MM.1S (cell line): ENCODE results near the gene ZNG1A.
A peak's percentile ranks its signal among the peaks of the same experiment; 100 is the strongest.
"Not testable (repeated sequence)": the region's sequence is repeated elsewhere in the genome, so short reads cannot be mapped to it uniquely, and the experiment has no call there.

Experiments used
- DNase-seq: peaks from one replicate; pipeline ENCODE4 v3.0.0-alpha.2; 2015
- H2AFZ ChIP-seq: fragments of 300-600 bp; sonication (generic); 2 replicates; pipeline ENCODE4 v1.6.0; 2016; ENCODE audit warnings: antibody characterized with exemption, low read length
- H3F3A ChIP-seq: fragments of 300-600 bp; sonication (generic); 2 replicates; pipeline ENCODE4 v1.6.1; 2016; ENCODE audit warnings: mild to moderate bottlenecking, antibody characterized with exemption, low read length, moderate library complexity, mixed read lengths; ENCODE audit not compliant: insufficient read depth
- H3K27ac ChIP-seq: fragments of 300-600 bp; sonication (generic); 2 replicates; pipeline ENCODE4 v1.5.1; 2016; ENCODE audit warnings: mild to moderate bottlenecking, low read length
- H3K27me3 ChIP-seq: fragments of 300-600 bp; sonication (generic); replicated peaks from 2 replicates; pipeline ENCODE4 v1.6.0; 2016; ENCODE audit warnings: low read length; ENCODE audit not compliant: insufficient read depth
- H3K36me3 ChIP-seq: fragments of 300-600 bp; sonication (generic); replicated peaks from 2 replicates; pipeline ENCODE4 v1.6.1; 2016; ENCODE audit warnings: mild to moderate bottlenecking, low read length, mixed read lengths; ENCODE audit not compliant: insufficient read depth
- H3K4me1 ChIP-seq: fragments of 300-600 bp; sonication (generic); 2 replicates; pipeline ENCODE4 v1.6.1; 2016; ENCODE audit warnings: low read length, mixed read lengths
- H3K4me2 ChIP-seq: fragments of 300-600 bp; sonication (generic); 2 replicates; pipeline ENCODE4 v1.6.0; 2016; ENCODE audit warnings: low read depth, low read length
- H3K4me3 ChIP-seq: fragments of 300-600 bp; sonication (generic); 2 replicates; pipeline ENCODE4 v1.5.1; 2016; ENCODE audit warnings: low read length, mixed read lengths
- H3K79me2 ChIP-seq: fragments of 300-600 bp; sonication (generic); 2 replicates; pipeline ENCODE4 v1.6.1; 2016; ENCODE audit warnings: mixed run types, low read length, mixed read lengths
- H3K9ac ChIP-seq: fragments of 300-600 bp; sonication (generic); 2 replicates; pipeline ENCODE4 v1.6.1; 2016; ENCODE audit warnings: low read length, mixed read lengths
- H3K9me2 ChIP-seq: fragments of 300-600 bp; sonication (generic); replicated peaks from 2 replicates; pipeline ENCODE4 v1.6.1; 2016; ENCODE audit warnings: mild to moderate bottlenecking, low read length, mixed read lengths; ENCODE audit not compliant: insufficient read depth
- H3K9me3 ChIP-seq: fragments of 300-600 bp; sonication (generic); replicated peaks from 2 replicates; pipeline ENCODE4 v1.6.1; 2016; ENCODE audit warnings: mild to moderate bottlenecking, low read length, mixed read lengths; ENCODE audit not compliant: insufficient read depth
- H4K20me1 ChIP-seq: fragments of 300-600 bp; sonication (generic); 2 replicates; pipeline ENCODE4 v1.6.1; 2016; ENCODE audit warnings: mild to moderate bottlenecking, low read length, moderate library complexity, mixed read lengths; ENCODE audit not compliant: insufficient read depth
- EZH2 ChIP-seq: fragments of 300-600 bp; sonication (generic); optimal IDR thresholded peaks from 2 replicates; pipeline ENCODE3; 2017; ENCODE audit warnings: low read depth, mild to moderate bottlenecking, antibody characterized with exemption, low read length, mixed read lengths
- EZH2phosphoT487 ChIP-seq: fragments of 300-600 bp; sonication (generic); IDR thresholded peaks from 2 replicates; pipeline ENCODE4 v1.6.1; 2018; ENCODE audit warnings: antibody characterized with exemption, low read length
- TF ChIP-seq, protein P1 (sequence below): fragments of 300-600 bp; sonication (generic); IDR thresholded peaks from 2 replicates; pipeline ENCODE4 v1.5.1; 2016; ENCODE audit warnings: antibody characterized with exemption, low read length, mixed read lengths

ZNG1A gene

DNA sequence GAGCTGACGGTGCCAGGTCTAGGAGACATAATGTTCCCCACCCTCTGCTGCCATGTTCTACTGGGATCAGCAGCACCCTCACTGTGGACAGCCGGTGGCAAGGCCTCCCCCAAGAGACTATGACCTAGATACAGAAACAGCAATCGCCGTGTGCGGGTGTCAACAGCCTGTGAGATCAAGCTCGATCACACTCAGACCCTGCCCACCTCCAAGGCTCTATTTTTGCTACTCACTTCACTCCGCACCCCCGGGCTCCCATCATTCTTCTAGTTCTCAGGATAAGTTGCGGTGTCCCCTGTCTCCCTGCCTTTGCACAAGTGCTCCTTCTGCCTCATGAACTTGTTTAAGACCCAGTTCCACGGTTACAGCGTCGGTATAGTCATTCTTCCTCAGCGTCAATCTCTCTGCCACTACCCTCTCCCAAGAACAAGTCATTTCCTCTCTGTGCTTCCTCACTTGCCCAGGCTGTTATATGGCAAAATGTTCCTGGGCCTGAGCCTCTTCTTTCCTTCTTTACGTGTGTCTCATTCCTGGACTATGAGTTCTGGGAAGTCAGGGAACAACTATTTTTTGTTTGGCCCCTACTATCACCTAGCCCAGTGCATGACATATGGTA is 30.4 kb upstream of the ZNG1A start:
- DNase-seq = no peak

DNA sequence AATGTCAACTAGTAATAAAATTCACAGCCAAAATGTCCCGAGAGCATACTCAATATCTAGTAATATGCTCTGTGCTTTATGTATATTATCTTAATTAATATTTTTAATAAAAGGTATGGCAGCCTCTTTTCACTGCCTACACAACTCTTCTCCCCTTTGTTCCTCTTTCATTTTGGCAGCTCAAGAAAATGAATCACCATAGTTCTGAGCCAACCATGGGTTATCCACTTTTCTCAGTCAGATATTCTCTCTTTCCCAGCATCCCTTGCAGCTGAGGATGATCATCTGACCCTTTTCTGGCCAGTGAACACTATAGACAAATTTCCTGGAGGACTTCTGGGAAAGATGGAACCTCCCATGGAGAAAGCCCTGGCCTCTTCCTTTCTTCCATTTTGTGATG is 27.6 kb upstream of the ZNG1A start:
- H3K4me3 ChIP-seq = no peak overlapping the region

More for the DNA sequence above, 30.4 kb upstream of the ZNG1A start:
- Histone ChIP-seq H3K9me3 (no peaks in the 10 kb centered on the region), H4K20me1 (no peaks in the 10 kb centered on the region), H3K36me3 (no peaks in the 10 kb centered on the region), H3K27ac (no peak overlapping the region), H3K4me2 (no peak overlapping the region), H3K4me1 (no peaks in the 10 kb centered on the region), H3K27me3 (peaks cover 7% of the 10 kb centered on the region; the same call in 1 of the 2 replicates), H3K9me2 (no peaks in the 10 kb centered on the region), H3F3A (no peaks in the 10 kb centered on the region), H3K79me2 (no peaks in the 10 kb centered on the region), H3K4me3 (no peak overlapping the region), H3K9ac (no peak overlapping the region), H2AFZ (no peak overlapping the region)
- no peak for TF ChIP-seq EZH2phosphoT487
- no peak for TF ChIP-seq EZH2
- TF ChIP-seq, protein P1, sequence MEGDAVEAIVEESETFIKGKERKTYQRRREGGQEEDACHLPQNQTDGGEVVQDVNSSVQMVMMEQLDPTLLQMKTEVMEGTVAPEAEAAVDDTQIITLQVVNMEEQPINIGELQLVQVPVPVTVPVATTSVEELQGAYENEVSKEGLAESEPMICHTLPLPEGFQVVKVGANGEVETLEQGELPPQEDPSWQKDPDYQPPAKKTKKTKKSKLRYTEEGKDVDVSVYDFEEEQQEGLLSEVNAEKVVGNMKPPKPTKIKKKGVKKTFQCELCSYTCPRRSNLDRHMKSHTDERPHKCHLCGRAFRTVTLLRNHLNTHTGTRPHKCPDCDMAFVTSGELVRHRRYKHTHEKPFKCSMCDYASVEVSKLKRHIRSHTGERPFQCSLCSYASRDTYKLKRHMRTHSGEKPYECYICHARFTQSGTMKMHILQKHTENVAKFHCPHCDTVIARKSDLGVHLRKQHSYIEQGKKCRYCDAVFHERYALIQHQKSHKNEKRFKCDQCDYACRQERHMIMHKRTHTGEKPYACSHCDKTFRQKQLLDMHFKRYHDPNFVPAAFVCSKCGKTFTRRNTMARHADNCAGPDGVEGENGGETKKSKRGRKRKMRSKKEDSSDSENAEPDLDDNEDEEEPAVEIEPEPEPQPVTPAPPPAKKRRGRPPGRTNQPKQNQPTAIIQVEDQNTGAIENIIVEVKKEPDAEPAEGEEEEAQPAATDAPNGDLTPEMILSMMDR = no peak

DNA sequence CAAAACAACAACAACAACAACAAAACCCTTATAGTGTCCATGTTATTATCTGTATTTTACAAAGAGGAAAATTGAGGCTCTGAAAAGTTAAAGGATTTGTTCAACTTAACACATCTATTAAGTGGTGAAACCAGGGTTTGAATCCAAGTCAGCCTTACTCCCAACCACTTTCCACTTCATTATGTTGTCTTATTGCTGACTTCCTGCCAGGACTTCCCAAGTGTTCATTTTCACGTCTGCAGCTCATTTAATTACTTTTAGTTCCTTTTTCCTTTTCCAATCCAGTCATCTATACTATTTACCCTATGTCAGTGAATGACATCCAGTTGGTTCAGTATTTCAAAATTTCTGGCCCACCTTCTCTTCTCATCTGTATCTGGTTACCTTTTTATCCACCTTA is 20.7 kb upstream of the ZNG1A start:
- H3K79me2 ChIP-seq, H2AFZ ChIP-seq, H3K4me2 ChIP-seq, H3K9me3 ChIP-seq, H3K4me1 ChIP-seq, H3K27me3 ChIP-seq, H3F3A ChIP-seq, H3K36me3 ChIP-seq, H3K9me2 ChIP-seq, H3K27ac ChIP-seq, H3K4me3 ChIP-seq, H3K9ac ChIP-seq, H4K20me1 ChIP-seq, DNase-seq: not testable (repeated sequence)

More for the DNA sequence above, 27.6 kb upstream of the ZNG1A start:
- H3K27ac ChIP-seq = no peak overlapping the region
- no peaks in the 10 kb centered on the region for H3K4me1 ChIP-seq
- H3K4me2 ChIP-seq = no peak overlapping the region
- no peaks in the 10 kb centered on the region for H3K79me2 ChIP-seq
- H3F3A ChIP-seq = no peaks in the 10 kb centered on the region
- H3K27me3 ChIP-seq = peaks cover 1% of the 10 kb centered on the region; the same call in 1 of the 2 replicates
- H3K36me3 ChIP-seq = no peaks in the 10 kb centered on the region
- no peak for DNase-seq
- no peak overlapping the region for H2AFZ ChIP-seq
- no peaks in the 10 kb centered on the region for H3K9me3 ChIP-seq
- H3K9me2 ChIP-seq = no peaks in the 10 kb centered on the region
- H4K20me1 ChIP-seq = no peaks in the 10 kb centered on the region
- TF ChIP-seq EZH2 (no peak), EZH2phosphoT487 (no peak)
- TF ChIP-seq, protein P1 = no peak
- H3K9ac ChIP-seq = no peak overlapping the region

DNA sequence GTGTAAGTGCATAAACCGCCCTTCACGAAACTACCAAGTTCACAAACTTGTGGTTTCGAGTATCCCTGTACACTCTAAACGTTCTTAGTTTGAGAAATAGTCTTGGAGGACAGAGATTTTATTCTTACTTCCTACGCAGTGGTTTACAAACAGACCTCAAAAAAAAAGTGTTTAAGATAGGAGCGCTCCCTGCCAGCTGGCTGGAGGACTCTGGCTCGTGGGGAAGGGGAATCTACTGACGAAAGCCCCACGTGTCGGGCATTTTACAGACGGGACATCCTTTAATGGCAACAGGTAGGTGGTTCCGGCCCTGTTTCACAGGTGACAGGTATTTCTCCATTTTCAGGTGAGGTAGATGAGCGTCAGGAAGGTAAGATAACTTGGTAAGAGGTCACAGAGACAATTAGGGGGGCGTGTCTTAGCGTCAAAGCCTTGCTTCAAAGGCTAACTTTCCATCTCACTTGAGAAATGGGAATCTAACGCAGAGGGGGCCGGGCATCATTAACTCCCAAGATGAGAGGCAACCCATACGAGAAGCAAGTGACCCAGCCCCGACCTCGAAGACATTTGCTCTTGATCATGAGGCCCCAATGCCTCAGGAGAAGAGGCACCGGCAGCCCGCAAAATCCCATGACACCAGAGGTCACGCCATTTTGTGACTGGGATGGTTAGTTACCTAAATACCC is 573 bp downstream of the ZNG1A start:
- not testable (repeated sequence) for H3K9me3 ChIP-seq, H3K4me2 ChIP-seq, H4K20me1 ChIP-seq, H3F3A ChIP-seq, H3K79me2 ChIP-seq, H3K4me1 ChIP-seq, H3K9me2 ChIP-seq, H3K36me3 ChIP-seq, DNase-seq, H3K9ac ChIP-seq, H3K27me3 ChIP-seq, H2AFZ ChIP-seq, H3K27ac ChIP-seq
- peak overlapping the region; percentile 34; the same call in 1 of the 2 replicates for H3K4me3 ChIP-seq

DNA sequence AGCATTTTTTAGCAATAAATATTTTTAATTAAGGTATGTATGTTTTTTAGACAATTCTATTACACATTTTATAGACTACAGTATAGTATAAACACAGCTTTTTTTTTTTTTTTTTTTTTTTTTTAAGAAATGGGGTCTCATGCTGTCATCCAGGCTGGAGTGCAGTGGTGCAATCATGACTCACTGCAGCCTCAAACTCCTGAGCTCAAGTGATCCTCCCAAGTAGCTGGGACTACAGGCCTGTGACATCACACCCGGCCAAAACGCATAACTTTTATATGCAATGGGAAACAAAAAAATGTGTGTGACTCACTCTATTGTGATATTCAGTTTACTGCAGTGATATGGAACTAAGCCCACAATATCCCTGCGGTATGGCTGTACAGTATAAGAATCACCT is 9.1 kb downstream of the ZNG1A start:
- not testable (repeated sequence) for H3K9me2 ChIP-seq, H3K9ac ChIP-seq, H2AFZ ChIP-seq, H3K9me3 ChIP-seq, H3K79me2 ChIP-seq, DNase-seq, H3K4me2 ChIP-seq, H3K36me3 ChIP-seq, H3K4me1 ChIP-seq, H4K20me1 ChIP-seq, H3K27me3 ChIP-seq, H3F3A ChIP-seq, H3K4me3 ChIP-seq, H3K27ac ChIP-seq

DNA sequence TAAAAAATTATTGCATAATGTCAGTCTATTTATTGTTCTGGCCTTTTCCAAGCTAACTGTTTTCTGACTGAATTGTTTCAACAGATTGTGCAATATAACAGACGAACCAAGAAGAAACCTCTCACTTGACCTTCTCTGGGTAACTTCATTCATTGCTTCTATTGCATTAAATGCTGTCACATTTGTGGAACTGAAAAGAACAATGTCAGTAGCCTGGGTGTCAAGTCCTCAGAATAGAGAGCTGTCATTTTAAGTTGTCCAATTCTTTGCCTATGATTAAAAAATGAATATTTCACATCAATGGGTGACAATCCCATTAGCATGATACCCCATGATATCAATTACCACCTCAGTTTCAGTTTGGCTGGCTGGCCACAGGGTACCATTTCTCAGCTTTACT is 19.0 kb downstream of the ZNG1A start:
- not testable (repeated sequence) for H4K20me1 ChIP-seq, DNase-seq, H3K27me3 ChIP-seq, H3K4me2 ChIP-seq, H2AFZ ChIP-seq, H3K9ac ChIP-seq, H3K36me3 ChIP-seq, H3K4me1 ChIP-seq, H3F3A ChIP-seq, H3K9me2 ChIP-seq, H3K27ac ChIP-seq, H3K4me3 ChIP-seq, H3K79me2 ChIP-seq, H3K9me3 ChIP-seq
